Kidney capillary endothelial cell (primary cell): ENCODE results near the gene CPE.
"Not testable (repeated sequence)": the region's sequence is repeated elsewhere in the genome, so short reads cannot be mapped to it uniquely, and the experiment has no call there.

Experiments
- DNase-seq: peaks from one replicate; pipeline ENCODE4 v3.0.0-alpha.2; 2018; ENCODE audit warnings: low spot score

CPE gene

GRCh38 chr4:165464813-165465381 lies 86.1 kb downstream of the CPE start:
- peak; percentile 52 for DNase-seq

GRCh38 chr4:165470009-165470408 lies 91.2 kb downstream of the CPE start:
- no peak for DNase-seq

GRCh38 chr4:165472943-165473676 lies 94.3 kb downstream of the CPE start:
- no peak for DNase-seq

- no peak for DNase-seq
These were observed 96.2 kb downstream of the CPE start for GRCh38 chr4:165474784-165475705.

GRCh38 chr4:165475706-165476070 lies 96.9 kb downstream of the CPE start:
- DNase-seq: no peak

GRCh38 chr4:165476214-165477098 lies 97.6 kb downstream of the CPE start:
- peak; percentile 27 for DNase-seq

- DNase-seq: no peak
These were observed 99.0 kb downstream of the CPE start for GRCh38 chr4:165477799-165478198.

- no peak for DNase-seq
These were observed 99.5 kb downstream of the CPE start for GRCh38 chr4:165478260-165478659.

- no peak for DNase-seq
These were observed 102.4 kb downstream of the CPE start for GRCh38 chr4:165481053-165481835.

GRCh38 chr4:165489786-165490185 lies 111.0 kb downstream of the CPE start:
- no peak for DNase-seq

GRCh38 chr4:165492583-165492982 lies 113.8 kb downstream of the CPE start:
- DNase-seq: not testable (repeated sequence)

GRCh38 chr4:165493359-165493758 lies 114.6 kb downstream of the CPE start:
- DNase-seq: peak; percentile 55

GRCh38 chr4:165502916-165503907 lies 124.4 kb downstream of the CPE start:
- no peak for DNase-seq

GRCh38 chr4:165504184-165504583 lies 125.4 kb downstream of the CPE start:
- no peak for DNase-seq

GRCh38 chr4:165505958-165506837 lies 127.4 kb downstream of the CPE start:
- no peak for DNase-seq

GRCh38 chr4:165506849-165507248 lies 128.0 kb downstream of the CPE start:
- DNase-seq: no peak

- no peak for DNase-seq
These were observed 128.6 kb downstream of the CPE start for GRCh38 chr4:165507381-165507780.

GRCh38 chr4:165508372-165509120 lies 129.7 kb downstream of the CPE start:
- no peak for DNase-seq
